Stimulated activated CD4-positive, alpha-beta T cell treated with anti-CD3 and anti-CD28 coated beads, Interleukin-4, amount 100 ng/mL, for 4 hours (primary cell): ENCODE results near the gene MPO.
A peak's percentile ranks its signal among the peaks of the same experiment; 100 is the strongest.

Source experiments
- DNase-seq, 2 experiments: peaks; one replicate each; pipeline ENCODE4 v3.0.0-alpha.2; 2020

MPO gene, protein sequence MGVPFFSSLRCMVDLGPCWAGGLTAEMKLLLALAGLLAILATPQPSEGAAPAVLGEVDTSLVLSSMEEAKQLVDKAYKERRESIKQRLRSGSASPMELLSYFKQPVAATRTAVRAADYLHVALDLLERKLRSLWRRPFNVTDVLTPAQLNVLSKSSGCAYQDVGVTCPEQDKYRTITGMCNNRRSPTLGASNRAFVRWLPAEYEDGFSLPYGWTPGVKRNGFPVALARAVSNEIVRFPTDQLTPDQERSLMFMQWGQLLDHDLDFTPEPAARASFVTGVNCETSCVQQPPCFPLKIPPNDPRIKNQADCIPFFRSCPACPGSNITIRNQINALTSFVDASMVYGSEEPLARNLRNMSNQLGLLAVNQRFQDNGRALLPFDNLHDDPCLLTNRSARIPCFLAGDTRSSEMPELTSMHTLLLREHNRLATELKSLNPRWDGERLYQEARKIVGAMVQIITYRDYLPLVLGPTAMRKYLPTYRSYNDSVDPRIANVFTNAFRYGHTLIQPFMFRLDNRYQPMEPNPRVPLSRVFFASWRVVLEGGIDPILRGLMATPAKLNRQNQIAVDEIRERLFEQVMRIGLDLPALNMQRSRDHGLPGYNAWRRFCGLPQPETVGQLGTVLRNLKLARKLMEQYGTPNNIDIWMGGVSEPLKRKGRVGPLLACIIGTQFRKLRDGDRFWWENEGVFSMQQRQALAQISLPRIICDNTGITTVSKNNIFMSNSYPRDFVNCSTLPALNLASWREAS

DNA sequence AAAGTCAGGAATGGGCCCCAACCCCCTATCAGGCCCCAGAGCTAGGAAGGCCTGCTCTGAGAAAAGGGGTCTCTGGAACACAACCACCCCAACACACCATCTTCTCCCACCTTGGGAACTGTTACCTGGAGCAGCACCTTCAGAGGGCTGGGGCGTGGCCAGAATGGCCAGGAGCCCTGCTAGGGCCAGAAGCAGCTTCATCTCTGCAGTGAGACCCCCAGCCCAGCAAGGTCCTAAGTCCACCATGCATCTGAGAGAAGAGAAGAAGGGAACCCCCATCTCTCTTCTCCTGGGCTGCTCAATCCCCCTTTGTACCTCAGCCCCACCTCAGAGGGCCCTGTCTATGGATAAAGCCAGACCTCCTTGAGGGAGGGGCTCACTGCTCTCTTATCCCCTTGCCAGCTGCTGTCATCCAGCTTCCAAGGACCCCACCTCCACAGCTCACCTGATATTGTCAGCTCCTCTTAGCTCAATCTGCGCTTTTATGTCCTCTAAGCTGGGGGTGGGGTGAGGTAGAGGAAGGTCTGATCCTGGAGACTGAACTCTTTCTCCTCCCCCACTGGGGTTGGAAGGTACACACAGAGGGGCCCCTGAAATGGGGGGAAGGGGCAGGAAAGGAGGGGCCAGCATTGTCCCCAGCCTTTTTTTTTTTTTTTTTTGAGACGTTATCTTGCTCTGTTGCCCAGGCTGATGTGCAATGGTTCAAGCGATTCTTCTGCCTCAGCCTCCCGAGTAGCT lies at the start of gene MPO:
MPO (minus strand) TSS at position 456 of the 738 bp plus-strand sequence; CDS start at position 279, 177 bp downstream.
- DNase-seq = no peak

DNA sequence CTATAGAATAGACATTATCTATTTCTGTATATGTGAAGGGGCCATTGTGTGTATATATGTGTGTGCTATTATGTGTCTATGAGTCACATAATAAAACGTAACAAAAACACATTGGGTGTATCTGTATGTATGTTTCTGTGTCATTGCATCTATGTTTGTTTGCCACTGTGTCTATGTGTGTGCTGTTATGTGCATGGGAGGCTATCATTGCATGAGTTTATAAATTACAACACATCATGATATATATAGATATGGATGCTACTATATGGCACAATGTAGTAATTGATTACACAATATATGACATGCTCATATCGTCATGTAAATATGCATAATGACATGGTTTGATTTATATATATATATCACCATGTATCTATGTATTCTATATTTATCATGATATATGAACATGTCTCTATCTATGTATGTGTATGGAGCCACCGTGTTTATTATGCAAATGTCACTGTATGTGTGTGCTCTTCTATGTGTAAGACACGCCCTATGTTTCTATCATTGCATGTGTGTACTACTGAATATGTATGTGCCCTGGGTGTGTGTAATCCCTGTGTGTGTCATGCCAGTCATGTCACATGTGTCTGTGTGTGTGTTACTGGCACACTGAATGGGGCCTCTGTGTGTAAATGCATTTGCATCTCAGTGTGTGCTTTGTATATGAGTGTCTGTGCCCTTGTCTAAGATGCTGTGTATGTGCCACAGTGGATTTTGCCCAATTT lies 49.2 kb upstream of the MPO start:
- peak; percentile 48 to 67 for DNase-seq

DNA sequence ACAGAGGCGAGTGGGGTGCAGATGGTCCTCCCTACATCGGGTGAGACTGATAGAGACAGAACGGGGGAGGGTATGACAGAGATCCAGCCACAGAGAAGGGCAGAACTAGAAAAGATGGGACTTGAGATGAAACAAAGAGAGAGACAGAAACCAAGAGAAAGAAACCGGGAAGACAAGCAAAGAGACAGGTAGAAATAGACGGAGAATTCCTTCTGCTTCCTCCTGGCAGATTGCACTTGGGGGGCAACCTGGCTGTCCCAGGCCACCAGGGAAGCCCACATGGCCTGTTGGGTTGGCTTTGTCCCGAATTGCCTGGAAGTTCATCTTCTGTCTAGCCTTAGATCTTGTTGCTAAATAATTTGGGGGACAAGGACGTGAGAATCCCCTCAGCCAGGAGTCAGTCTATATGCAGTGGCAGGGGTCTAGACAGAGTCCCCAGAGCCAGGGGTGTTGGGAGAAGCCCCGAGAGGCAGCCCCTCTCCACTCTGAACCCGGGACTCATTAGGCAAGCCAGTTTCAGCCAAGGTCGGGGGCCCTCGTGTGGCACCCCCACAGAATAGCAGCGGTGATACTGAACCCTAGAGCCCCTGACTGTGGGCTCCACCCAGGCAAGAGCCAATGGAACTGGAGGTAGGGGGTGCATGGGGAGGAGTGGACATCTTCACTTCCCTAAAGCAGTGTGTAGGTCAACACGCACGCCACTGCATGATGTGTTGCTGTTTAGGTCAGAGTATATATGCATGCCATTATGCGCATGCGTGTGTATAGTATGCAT lies 48.5 kb upstream of the MPO start:
- DNase-seq = peak; percentile 89

DNA sequence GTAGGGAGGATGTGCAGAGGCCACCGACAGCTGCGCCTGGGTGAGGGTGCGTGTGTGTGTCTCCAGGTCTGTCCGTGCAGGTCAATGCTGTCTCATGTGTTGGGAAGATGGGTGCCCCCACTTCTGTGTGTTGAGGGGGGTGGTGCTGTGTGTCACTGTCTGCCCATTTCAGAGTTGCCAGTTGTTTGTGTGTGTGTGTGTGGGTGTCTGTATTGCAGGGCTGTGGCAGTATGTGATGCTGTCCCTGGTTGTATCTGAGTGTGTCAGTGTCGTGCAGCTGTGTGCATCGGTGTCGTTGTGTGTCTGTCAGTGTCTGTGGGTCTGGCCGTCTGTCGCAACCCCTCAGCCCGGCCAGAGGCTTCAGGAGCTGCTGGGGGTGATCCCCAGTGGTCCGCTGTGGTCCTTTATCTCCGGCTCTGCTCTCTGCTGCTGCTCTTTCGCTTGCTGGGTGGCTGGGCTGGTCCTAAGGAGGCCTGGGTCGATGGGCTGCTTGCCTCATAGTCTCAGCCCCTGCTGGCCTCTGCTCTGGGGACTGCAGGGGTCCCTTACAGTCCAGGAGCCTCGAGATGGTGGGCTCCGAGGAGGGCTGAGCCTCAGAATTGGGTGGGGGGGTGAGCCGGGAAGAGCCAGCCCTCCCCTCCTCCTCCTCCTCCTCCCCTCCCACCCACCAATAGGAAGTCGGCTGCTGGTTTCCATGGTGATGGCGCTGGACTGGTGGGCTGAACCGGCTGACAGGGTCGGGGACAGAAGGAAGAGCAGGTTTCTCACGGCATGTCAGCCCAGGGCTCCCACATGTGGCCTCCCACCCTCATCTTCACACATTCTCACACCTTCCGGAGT lies 47.7 kb upstream of the MPO start, which contains the start of gene TSPOAP1:
TSPOAP1 (minus strand) TSS at position 601 of the 840 bp plus-strand sequence. CDS start 875 bp downstream, outside the sequence.
- peak; percentile 86 to 89 for DNase-seq

DNA sequence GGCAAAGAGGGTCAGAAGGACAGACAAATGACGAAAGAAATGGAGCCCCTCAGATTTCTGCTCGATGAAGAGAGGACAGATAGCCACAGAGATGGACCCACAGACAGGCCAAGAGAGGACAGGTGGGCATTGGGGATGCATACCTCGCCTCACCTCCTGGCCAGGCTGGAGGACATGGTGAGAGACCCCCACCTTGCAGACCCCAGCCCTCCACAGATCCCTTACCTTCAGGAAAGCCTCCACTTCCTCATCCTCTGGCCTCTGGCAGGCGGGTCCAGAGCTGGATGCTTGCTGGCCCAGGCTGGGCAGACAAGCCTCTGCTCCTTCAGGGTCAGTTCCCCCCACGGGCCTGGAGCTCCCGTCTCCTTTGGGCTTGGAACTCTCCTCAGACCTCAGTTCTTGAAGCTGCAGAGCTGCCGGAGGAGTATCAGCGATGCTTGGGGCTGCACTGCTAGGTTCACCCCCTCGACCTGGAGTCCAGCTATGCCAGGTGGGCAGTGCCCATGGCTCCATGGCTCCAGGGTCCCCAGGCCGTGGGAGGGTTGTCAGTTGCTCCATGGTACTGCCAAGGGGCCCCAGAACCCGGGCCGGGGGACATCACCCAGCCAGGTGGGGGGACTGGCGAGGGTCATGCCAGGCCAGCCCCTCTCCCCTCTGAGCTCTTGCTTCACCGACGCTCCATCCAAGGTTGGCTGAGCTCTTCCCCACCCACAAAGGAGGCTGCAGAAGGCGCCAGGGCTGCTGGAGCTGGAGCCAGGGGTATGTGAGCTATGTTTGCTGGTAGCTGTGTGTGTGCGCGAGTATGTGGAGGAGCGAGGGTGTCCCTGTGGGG lies 46.8 kb upstream of the MPO start:
- DNase-seq = no peak

DNA sequence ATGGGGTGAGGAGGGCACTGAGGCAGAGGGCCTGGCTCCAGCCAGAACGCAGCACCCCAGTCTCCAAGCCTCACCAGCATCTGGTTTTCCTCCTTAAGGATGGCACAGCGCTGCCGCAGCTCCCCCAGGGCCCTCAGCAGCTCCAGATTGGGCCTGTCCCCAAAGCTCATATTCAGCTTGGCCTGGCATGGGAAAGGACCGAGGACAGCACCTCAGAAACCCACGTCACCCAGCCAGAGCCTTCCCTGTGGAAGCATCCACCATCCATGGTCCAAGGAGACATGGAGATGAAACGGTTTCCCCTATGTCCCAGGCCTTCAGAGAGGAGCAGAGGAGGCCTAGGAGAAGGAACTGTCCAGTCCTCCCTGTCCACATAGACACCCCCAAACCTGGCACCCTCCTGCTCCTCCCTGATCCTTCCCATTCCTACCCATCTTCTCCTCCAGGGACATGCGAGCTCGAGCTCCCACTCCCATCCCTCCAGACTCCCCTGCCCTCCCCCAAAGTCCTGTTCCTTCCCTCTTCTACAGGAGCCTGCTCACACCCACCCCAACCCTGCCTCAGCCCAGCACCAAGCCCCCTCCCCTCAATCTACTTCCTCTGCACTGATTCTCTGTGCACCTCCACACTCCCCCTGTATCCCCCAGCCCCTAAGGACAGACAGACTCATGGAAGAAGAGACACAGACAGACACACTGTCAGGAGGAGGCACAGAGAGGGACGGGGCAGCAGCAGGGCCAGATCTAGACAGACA lies 46.1 kb upstream of the MPO start:
- no peak for DNase-seq

DNA sequence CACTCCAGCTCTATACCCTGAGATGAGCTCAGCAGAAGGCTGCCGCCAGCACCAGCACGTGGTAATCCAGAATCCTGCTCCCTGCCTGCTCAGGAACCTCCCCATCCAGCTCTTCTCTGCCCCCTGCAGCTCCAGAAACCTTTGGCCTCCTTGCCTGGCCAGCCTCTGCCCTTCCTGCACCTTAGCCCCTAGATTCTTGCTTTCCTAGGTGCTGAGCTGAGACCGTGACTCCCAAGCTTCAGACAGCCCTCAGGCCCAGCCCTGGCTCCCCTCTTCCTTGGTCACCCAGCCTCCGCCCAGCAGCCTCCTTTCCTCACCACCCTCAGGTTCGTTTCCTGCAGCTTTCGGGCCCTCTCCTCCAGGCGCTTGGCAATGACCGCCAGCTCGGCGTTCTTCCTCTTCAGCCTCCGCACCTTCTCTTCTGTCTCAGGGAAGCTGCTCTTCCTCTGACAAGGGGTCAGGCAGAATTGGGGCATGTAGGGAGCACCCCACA lies 45.3 kb upstream of the MPO start:
- DNase-seq = no peak

DNA sequence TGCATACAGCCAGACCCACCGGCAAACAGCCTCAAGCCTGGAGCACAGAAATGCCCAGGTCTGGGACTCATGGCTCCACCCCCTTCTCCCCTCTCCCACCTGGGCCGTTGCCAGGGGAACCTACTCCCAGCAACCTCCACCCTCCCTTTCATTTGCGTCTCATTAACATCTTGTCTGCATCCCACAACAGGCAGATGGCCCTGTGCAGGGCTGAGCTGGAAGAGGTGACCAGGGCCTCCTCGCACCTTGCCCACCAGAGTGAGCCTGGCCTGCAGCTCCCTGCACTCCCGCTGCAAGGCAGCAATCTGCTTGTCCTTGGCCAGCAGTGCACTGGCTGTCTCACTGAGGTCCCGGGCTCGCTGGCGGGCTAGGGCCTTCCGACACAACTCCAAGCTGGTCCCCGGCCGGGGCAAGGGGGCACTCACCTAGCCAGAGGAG lies 44.6 kb upstream of the MPO start:
- no peak for DNase-seq

DNA sequence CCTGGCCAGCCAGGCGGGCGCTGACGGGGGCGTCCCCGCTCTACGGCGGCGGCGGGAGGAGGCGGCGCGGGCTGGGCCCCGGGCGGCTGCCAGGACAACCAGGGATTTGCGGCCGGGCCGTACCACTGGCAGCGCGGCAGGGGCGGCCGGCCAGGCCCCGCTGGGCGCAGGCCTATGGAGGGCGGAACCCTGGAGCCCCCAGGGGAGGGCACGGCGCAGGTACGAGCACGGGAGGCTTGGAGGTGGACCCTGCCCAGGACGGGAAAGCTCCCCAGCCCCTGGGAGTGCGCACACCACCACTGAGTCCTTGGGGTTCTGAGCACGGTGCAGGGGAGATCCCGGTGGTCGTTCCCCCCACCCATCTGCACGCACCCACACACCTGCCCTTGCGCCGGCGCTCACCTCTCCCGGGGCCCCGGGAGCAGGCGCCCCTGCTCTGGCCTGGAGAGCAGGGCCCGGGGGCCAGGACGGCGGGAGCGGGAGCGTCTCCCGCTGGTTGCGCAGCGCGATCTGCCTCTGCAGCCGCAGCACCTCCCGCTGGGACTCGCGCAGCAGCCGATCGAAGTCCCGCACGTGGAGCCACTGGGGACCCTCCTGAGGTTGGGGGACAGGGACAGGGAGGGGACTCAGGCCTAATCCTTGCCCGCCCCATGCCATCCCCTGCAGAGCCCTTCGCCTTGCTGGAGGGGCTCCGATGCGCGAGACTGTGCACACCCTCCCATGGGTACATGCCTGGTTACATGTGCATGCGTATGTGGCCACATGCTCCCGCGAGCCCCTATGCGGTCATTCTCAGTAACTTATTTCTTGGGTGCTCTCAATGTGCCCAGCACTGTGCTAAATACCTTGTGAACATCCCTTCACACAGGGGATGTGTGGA lies 43.9 kb upstream of the MPO start:
- no peak for DNase-seq

DNA sequence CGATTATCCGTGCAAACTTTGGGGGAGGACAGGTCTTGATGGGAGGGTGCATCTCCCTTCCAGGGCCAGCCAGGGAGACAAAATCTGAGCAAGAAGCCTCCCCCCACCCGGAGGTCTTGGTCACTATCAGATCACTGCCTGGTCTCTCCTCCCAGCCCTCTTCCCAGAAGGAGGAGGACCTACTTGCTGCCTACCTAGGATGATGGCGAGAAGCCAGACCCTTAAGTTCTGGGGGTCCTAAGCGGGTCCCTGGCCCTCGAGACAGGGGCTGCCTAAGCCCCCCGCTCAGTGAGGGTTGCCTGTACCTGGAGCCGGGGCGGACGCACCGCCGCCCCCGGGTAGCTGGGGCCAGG lies 43.3 kb upstream of the MPO start:
- no peak for DNase-seq

DNA sequence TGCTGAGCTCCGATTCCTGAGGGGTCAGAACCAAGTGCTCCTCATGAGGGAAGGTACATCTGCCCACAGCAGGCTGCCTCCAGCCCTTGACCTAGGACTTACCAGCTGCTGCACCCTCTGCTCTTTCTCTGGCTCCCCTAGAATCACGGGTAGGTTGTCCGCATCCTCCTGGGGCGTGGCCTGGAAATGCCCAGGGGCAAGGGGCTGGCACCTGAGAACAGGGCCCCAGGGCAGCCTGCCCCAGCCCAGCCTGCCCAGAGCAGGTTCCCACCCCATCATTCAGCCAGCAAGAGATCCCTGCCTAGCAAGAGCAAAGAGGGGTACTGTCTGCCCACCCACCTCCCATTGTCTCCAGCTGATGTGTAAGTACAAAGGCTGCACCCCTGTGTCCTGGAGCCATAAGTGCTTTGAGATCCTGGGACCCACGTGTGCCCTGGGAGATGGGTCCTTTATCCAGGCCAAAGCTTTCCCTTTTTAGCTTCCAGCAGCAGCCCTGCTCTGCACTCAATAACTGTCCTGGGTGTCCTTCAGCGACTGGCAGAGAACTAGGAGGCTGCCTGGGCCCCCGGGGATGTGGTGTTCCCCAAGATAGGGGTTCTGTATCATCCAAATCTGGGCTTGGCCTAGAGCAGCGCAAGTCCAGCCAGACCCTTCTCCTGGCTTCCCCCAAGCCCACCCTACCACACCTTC lies 42.8 kb upstream of the MPO start:
- DNase-seq = no peak

DNA sequence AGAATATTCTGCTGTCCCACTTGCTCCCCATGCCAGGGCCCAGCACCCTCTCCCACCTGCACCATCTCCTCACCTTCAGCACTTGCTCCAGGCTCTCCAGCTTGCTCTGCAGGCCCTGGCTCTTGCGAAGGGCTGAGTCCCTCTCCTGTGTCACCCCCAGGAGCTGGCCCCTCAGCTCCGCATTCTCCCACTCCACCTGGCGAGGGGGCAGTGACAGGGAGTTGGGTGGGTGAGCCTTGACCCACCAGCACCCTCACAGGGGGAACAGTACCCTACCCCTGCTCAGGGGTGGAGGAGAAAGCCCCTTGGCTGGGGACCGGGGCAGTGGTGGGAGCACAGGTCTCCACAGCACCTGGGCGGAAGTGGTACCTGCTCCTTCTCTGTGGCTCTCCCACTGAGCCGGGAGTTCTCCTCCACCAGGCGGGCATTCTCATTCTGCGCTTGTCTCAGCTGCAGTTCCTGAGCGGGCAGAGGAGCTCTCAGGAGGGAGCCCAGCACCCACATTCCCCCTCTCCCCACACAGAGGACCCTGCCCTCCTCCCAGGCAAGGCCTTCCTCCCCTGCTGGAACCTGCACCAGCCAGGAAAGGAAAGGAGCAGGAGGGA lies 41.9 kb upstream of the MPO start:
- DNase-seq = no peak

DNA sequence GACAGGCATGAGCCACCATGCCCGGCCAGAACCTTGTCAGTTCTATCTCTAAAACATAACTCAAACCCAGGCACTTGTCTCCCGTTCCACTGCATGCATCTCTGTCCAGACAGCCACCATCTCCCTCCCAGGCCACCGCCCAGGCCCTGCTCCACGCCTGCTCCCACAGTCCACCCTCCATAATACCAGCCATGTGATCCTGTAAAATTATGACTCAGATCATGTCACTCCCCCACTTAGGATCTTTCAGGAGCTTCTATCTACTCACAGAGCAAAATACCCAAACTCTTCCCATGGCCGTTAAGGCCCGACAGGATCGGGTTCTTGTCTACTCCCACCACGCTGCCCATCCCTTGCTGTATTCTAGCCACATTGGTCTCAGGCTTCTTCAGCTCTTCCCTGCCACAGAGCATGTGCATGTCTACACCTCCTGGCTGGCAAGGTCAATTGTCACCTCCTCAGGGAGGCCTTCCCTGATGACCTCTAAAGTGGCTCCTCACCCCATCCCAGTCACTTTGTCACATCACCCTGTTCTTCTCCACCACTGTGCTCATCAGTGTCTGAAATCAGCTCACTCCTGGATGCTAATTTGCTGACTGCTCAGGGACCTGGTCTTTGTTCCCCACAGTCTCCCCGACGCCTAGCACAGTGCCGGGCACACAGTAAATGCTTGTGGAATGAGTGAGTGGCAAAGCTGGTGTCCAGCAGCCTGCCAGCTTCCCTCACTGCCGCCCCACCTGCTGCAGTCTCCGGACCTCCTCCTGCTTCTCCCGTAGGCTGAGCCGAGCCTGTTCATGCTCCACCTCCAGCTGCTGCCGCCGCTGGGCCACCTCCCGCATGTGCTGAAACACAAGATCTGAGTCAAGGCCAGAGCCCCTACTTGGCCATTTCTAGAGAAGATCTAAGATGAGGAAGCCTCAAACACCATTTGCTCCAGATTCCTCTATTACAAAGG lies 41.1 kb upstream of the MPO start:
- DNase-seq = no peak

DNA sequence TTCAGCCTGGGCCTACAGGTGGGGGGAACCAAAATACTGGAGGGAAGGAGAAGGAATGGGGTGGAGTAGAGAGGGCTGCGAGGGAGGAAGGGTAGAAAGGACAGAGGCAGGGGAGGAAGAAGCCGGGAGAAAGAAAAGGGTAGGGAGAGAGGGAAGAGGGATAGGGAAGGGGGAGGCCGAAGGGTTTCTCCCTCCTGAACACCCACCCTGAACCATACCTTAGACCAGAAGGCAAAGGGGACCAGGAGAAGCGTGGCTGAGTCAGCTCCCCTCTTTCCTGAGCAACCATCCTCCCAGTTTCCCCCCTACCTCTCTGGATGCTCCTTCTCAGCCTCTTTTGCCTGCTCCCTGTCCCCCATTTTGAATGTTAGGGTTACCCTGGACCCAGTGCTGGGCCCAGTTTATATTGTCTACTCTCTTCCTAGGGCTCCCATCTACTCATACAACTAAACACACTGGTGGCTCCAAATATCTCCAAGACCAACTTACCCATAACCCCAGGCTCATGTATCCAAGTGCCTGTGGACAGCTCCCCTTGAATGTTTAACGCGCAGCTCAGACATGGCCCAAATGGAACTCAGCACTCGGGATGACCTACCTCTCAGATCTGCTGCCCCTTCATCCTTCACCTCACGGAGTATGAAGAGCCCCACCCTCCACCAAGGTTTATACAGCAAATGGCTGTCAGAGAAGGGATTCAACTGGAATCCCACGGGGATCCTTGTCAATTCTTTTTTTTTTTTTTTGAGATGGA lies 40.0 kb upstream of the MPO start:
- DNase-seq = no peak

DNA sequence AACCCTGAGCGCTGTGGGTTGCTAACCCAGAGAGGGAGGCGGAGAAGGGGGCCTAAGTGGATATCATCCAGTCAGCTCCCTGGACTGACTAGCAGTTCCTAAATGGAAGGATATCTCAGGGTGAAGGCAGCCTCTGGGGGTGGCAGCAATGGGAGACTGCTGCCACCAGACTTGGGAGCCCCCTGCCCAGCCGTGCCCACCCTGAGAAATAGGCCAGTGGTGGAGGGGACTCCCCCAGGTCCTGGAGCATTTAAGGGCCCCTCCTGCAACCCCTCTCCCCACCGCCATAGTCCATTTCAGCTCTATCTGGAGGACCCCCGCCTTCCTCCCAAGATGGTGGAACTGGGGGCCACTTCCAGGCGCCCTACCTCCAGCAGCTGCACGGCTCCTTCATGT lies 39.4 kb upstream of the MPO start:
- DNase-seq = no peak
